ENCODE measurements around the gene CYP4B1. TPM values are rescaled to one million over a fixed set of nuclear protein-coding genes. Genes with fewer than 3 reads are reported as not detected.
"Not testable (repeated sequence)": the region's sequence is repeated elsewhere in the genome, so short reads cannot be mapped to it uniquely, and the experiment has no call there.

CYP4B1 gene
- total RNA-seq, 1 donor from 2014 or later = 243 TPM

DNA sequence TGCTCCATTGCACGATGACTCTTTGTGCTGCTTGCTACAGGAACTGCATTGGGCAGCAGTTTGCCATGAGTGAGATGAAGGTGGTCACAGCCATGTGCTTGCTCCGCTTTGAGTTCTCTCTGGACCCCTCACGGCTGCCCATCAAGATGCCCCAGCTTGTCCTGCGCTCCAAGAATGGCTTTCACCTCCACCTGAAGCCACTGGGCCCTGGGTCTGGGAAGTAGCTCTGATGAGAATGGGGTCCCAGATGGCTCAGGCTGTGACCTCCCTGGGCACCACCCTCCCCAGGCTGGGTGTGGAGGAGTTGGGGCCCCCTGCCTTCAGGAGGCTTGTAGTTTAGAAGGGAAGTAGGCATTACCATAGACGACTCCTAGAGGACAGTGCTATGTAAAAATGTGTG, 19.7 kb downstream of the CYP4B1 start:
- no peak overlapping the region for H3K27ac ChIP-seq
- no peak overlapping the region for H3K4me3 ChIP-seq
- no peak for DNase-seq (ENCODE audit: low spot score in 2 of 2)
- H3K36me3 ChIP-seq = no peaks in the 10 kb centered on the region
- no peaks in the 10 kb centered on the region for H3K27me3 ChIP-seq
- TF ChIP-seq, protein P1, sequence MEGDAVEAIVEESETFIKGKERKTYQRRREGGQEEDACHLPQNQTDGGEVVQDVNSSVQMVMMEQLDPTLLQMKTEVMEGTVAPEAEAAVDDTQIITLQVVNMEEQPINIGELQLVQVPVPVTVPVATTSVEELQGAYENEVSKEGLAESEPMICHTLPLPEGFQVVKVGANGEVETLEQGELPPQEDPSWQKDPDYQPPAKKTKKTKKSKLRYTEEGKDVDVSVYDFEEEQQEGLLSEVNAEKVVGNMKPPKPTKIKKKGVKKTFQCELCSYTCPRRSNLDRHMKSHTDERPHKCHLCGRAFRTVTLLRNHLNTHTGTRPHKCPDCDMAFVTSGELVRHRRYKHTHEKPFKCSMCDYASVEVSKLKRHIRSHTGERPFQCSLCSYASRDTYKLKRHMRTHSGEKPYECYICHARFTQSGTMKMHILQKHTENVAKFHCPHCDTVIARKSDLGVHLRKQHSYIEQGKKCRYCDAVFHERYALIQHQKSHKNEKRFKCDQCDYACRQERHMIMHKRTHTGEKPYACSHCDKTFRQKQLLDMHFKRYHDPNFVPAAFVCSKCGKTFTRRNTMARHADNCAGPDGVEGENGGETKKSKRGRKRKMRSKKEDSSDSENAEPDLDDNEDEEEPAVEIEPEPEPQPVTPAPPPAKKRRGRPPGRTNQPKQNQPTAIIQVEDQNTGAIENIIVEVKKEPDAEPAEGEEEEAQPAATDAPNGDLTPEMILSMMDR (IDR thresholded peaks at IDR 0.05) = no peak
- H3K4me1 ChIP-seq = no peaks in the 10 kb centered on the region
- no peaks in the 10 kb centered on the region for H3K9me3 ChIP-seq
- intact Hi-C loops (cut with DNase I) = no loop called here

DNA sequence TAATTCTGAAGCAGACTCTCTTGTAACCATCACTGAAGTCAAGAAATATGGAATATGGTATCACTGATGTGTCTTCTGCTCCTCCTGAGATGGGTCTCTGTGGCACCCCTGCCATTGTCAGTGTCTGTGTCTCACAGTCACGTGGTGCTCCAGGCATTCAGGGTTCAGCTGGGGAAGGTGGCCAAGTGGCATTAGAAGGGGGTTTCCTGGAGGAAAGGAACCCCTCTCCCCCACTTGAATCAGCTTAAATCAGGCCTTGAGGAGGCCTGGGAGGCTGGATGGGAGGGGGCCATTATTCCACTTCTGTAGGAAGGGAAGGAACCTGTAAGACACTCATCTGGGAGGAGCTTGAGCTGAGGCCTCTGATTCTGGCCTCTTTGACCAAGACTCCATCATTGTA, 20.5 kb downstream of the CYP4B1 start:
- Histone ChIP-seq H3K4me1 (no peaks in the 10 kb centered on the region), H3K27me3 (no peaks in the 10 kb centered on the region), H3K27ac (no peak overlapping the region), H3K36me3 (no peaks in the 10 kb centered on the region), H3K4me3 (no peak overlapping the region), H3K9me3 (no peaks in the 10 kb centered on the region)
- intact Hi-C loops (cut with DNase I) = no loop called here
- DNase-seq (ENCODE audit: low spot score in 2 of 2) = no peak
- TF ChIP-seq, protein P1 (IDR thresholded peaks at IDR 0.05) = no peak

DNA sequence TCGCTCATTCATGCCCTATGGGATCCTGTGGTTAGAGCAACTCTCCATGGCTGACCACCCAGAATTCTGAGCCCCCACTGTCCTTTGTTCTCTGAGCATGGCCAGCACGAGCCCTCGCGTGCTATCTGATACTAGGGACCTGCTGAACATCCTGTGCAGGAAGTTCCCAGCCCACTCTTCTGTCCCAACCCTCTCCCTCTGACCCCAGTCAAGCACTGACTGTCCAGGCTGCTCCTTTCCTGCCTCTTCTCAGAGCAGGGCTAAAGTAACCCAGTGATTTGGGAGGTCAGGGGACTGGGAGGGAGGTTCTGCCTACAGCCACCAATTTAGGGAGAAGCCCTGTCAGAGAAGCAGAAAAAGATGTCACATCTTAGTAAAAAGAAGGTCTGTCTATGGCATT, 21.2 kb downstream of the CYP4B1 start:
- intact Hi-C loops (cut with DNase I) = no loop called here
- no peak overlapping the region for H3K27ac ChIP-seq
- TF ChIP-seq, protein P1 (IDR thresholded peaks at IDR 0.05) = no peak

DNA sequence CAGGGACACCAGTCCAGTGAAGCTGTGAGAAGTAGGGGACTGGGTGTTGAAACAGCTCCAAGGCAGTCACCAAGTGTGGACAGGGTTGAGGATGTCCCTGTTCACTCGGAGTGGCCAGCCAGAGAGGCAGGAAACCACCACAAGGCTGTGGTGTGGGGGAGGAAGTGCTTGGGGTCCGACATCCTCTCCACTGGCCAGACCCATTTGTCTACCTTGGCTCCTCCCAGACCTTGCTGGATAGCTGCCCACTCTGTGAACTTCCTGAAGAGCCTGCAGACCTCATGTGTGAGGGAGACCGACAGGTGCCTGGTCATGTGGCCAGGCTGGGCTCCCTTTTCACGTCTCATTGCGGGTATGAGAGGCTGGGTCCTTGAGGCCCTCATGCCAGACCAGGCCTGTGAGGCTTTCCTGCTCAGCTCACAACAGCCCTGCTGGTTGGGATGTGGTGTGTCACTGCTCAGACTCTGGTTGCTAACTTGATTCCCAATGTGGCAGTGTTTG, 21.8 kb downstream of the CYP4B1 start:
- no peaks in the 10 kb centered on the region for H3K27me3 ChIP-seq
- no peak for DNase-seq (ENCODE audit: low spot score in 2 of 2)
- intact Hi-C loops (cut with DNase I) = no loop called here
- TF ChIP-seq, protein P1 (IDR thresholded peaks at IDR 0.05) = no peak
- no peaks in the 10 kb centered on the region for H3K9me3 ChIP-seq
- H3K36me3 ChIP-seq = no peaks in the 10 kb centered on the region
- H3K27ac ChIP-seq = no peak overlapping the region
- no peak overlapping the region for H3K4me3 ChIP-seq
- no peaks in the 10 kb centered on the region for H3K4me1 ChIP-seq

More for the DNA sequence above, 21.2 kb downstream of the CYP4B1 start:
- Histone ChIP-seq H3K36me3 (no peaks in the 10 kb centered on the region), H3K27me3 (no peaks in the 10 kb centered on the region), H3K4me3 (no peak overlapping the region), H3K4me1 (no peaks in the 10 kb centered on the region), H3K9me3 (no peaks in the 10 kb centered on the region)
- no peak for DNase-seq (ENCODE audit: low spot score in 2 of 2)

DNA sequence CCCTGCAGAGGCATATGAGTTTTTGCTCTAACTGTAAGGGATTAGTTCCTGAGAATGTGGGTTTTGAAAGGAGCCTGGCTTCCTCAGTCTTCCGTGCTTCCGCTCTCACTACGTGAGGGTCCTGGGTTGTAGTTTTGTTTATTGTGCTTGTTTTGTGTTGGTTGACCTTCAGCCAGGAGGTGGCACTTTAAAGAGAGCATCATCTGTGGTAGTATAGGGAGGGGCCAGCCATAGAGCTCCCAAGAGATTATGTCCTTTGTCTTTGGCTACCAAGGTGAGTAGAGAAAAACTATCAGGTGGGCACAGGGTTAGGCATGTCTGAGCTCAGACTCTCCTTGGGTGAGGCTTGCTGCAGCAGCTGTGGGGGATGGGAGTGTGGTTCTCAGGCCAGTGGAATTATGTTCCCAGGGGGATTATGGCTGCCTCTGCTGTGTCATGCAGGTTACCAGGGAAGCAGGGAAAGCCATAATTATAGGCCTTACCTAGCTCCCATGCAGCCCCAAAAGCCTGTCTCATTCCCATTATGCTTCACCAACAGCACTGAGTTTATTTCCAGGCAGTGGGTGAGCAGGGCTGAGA, 23.5 kb downstream of the CYP4B1 start:
- no peaks in the 10 kb centered on the region for H3K4me1 ChIP-seq
- TF ChIP-seq, protein P1 (IDR thresholded peaks at IDR 0.05) = no peak
- H3K27me3 ChIP-seq = no peaks in the 10 kb centered on the region
- H3K9me3 ChIP-seq = no peaks in the 10 kb centered on the region
- no peaks in the 10 kb centered on the region for H3K36me3 ChIP-seq
- no peak overlapping the region for H3K27ac ChIP-seq
- DNase-seq (ENCODE audit: low spot score in 2 of 2) = no peak
- no peak overlapping the region for H3K4me3 ChIP-seq
- intact Hi-C loops (cut with DNase I) = no loop called here

DNA sequence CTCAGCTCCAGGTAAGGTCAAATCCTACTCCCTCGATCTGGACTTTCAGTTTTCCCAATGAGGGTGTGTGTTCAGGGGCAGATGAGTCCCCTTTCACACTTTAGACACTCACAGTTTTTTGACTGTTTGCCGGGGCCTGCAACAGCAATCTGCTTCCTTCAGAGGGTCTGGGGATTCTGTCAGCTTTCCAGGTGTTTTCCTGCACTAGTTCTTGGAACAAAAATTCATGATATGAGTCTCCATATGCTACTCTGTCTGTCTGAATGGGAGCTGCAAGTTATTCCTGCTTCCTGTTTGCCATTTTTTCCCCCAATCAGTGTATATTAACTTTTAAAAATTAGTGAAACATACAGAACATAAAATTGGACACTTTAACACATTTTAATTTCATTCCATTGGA, 24.3 kb downstream of the CYP4B1 start:
- no peaks in the 10 kb centered on the region for H3K27me3 ChIP-seq
- H3K9me3 ChIP-seq = no peaks in the 10 kb centered on the region
- no peak overlapping the region for H3K4me3 ChIP-seq
- DNase-seq (ENCODE audit: low spot score in 2 of 2) = no peak
- H3K4me1 ChIP-seq = no peaks in the 10 kb centered on the region
- H3K27ac ChIP-seq = no peak overlapping the region
- intact Hi-C loops (cut with DNase I) = no loop called here
- TF ChIP-seq, protein P1 (IDR thresholded peaks at IDR 0.05) = no peak
- H3K36me3 ChIP-seq = no peaks in the 10 kb centered on the region

DNA sequence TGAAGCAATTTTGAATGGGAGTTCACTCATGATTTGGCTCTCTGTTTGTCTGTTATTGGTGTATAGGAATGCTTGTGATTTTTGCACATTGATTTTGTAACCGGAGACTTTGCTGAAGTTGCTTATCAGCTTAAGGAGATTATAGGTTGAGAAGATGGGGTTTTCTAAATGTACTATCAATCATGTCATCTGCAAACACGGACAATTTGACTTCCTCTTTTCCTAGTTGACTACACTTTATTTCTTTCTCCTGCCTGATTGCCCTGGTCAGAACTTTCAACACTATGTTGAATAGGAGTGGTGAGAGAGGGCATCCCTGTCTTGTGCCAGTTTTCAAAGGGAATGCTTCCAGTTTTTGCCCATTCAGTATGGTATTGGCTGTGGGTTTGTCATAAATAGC, 28.0 kb downstream of the CYP4B1 start:
- DNase-seq (ENCODE audit: low spot score in 2 of 2); H3K9me3 ChIP-seq; H3K4me3 ChIP-seq; intact Hi-C loops (cut with DNase I); H3K27me3 ChIP-seq; H3K36me3 ChIP-seq; H3K27ac ChIP-seq; H3K4me1 ChIP-seq: not testable (repeated sequence)

All from ascending aorta (tissue), 2 donors.